Stomach smooth muscle (tissue), 2 donors: ENCODE measurements around the gene MUSTN1.

Experiments used
- H3K27ac ChIP-seq: one replicate; pipeline ENCODE4 v1.7.0; 2013; ENCODE audit warnings: mild to moderate bottlenecking, low read length, inconsistent platforms
- H3K27me3 ChIP-seq, 2 donors: one replicate each; pipeline ENCODE4 v1.7.0; 2013; ENCODE audit warnings: low read length in 2 of 2; ENCODE audit not compliant: insufficient read depth in 2 of 2, control insufficient read depth in 1 of 2
- H3K36me3 ChIP-seq, 2 donors: one replicate each; pipeline ENCODE4 v1.7.0; 2013; ENCODE audit warnings: low read length in 2 of 2; ENCODE audit not compliant: control insufficient read depth in 2 of 2, insufficient read depth in 2 of 2
- H3K4me1 ChIP-seq: one replicate; pipeline ENCODE4 v1.7.0; 2013; ENCODE audit warnings: low read length; ENCODE audit not compliant: control insufficient read depth, insufficient read depth
- H3K4me3 ChIP-seq, 2 donors: one replicate each; pipeline ENCODE4 v1.7.0; 2013; ENCODE audit warnings: low read length in 2 of 2
- H3K9ac ChIP-seq, 2 donors: one replicate each; pipeline ENCODE4 v1.7.0; 2013; ENCODE audit warnings: low read length in 2 of 2, mild to moderate bottlenecking in 1 of 2
- H3K9me3 ChIP-seq, 2 donors: one replicate each; pipeline ENCODE4 v1.7.0; 2013; ENCODE audit warnings: low read length in 2 of 2; ENCODE audit not compliant: control insufficient read depth in 2 of 2
- donor health status: healthy.
- donor health status: Pancreatic carcinoma.

The MUSTN1 gene

DNA sequence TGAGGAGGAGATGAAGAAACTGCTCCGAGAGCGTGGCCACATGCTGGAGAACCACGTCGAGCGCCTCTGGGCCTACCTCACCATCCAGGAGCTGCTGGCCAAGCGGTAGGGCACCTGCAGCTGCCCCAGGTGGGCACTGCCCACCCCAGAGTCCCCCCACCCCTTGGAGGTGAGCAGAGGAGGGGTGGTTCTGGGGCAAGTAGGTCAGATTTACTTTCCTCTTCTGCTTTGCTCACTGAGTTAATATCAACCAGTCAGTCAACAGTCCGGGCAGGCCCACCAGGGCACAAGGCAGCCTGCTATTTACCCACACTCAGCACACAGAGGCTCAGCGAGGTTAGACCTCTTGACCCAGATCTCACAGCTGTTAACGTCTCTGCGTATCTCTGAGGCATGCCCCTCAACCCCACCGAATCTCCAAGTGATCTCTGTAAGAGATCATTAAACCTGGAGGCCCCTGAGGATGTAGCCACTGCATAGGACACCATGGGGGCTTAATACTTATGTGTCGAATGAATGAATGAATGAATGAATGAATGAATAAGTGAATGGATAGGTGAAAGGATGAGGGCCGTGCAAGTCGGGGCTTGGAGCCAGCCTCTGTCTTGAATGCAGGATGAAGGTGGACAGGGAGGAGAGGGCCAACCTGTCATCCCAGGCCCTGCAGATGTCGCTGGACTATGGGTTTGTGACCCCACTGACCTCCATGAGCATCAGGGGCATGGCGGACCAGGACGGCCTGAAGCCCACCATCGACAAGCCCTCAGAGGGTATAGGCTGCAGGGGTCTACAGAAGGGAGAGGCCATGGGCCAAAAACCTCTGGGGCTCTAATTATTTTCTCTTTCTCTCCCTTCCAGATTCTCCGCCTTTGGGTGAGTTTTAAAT lies 48.2 kb downstream of the MUSTN1 start:
- no peaks in the 10 kb centered on the region for H3K4me1 ChIP-seq
- H3K27ac ChIP-seq = no peak overlapping the region

GRCh38 chr3:52784931-52785590 lies 49.8 kb downstream of the MUSTN1 start:
- Histone ChIP-seq H3K36me3 (no peaks in the 10 kb centered on the region), H3K27ac (no peak overlapping the region), H3K9me3 (no peaks in the 10 kb centered on the region), H3K9ac (no peak overlapping the region), H3K27me3 (peaks cover 0 to 3% of the 10 kb centered on the region in 2 donors), H3K4me1 (no peaks in the 10 kb centered on the region), H3K4me3 (no peak overlapping the region)

More for the DNA sequence above, 48.2 kb downstream of the MUSTN1 start:
- Histone ChIP-seq H3K27me3 (peaks cover 0 to 3% of the 10 kb centered on the region in 2 donors), H3K9me3 (no peaks in the 10 kb centered on the region), H3K9ac (no peak overlapping the region), H3K36me3 (no peaks in the 10 kb centered on the region), H3K4me3 (no peak overlapping the region)

GRCh38 chr3:52784021-52784621 lies 50.7 kb downstream of the MUSTN1 start:
- peaks cover 2 to 3% of the 10 kb centered on the region in 2 donors for H3K27me3 ChIP-seq
- H3K9ac ChIP-seq = no peak overlapping the region
- H3K4me1 ChIP-seq = no peaks in the 10 kb centered on the region
- no peaks in the 10 kb centered on the region for H3K9me3 ChIP-seq
- no peaks in the 10 kb centered on the region for H3K36me3 ChIP-seq
- no peak overlapping the region for H3K27ac ChIP-seq
- H3K4me3 ChIP-seq = no peak overlapping the region

DNA sequence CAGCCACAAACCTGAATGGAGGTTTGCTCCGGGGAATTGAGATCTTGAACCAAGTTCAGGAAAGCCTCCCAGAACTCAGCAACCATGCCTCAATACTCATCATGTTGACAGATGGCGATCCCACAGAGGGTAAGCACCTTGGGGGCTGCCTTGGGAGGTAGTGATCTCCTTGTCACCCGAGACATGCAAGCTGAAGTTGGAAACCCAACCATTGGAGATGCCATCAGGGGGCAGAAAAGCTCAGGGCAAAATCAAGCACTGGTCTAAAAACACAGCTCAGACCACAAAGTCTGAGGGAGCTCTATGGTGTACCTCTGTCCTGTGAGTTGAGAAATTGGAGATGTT lies 51.6 kb downstream of the MUSTN1 start:
- Histone ChIP-seq H3K4me1 (no peaks in the 10 kb centered on the region), H3K27me3 (peaks cover 2 to 3% of the 10 kb centered on the region in 2 donors), H3K9me3 (no peaks in the 10 kb centered on the region), H3K36me3 (no peaks in the 10 kb centered on the region), H3K27ac (no peak overlapping the region), H3K9ac (no peak overlapping the region), H3K4me3 (no peak overlapping the region)
